ENCODE results near the gene OSBPL6.

DNA sequence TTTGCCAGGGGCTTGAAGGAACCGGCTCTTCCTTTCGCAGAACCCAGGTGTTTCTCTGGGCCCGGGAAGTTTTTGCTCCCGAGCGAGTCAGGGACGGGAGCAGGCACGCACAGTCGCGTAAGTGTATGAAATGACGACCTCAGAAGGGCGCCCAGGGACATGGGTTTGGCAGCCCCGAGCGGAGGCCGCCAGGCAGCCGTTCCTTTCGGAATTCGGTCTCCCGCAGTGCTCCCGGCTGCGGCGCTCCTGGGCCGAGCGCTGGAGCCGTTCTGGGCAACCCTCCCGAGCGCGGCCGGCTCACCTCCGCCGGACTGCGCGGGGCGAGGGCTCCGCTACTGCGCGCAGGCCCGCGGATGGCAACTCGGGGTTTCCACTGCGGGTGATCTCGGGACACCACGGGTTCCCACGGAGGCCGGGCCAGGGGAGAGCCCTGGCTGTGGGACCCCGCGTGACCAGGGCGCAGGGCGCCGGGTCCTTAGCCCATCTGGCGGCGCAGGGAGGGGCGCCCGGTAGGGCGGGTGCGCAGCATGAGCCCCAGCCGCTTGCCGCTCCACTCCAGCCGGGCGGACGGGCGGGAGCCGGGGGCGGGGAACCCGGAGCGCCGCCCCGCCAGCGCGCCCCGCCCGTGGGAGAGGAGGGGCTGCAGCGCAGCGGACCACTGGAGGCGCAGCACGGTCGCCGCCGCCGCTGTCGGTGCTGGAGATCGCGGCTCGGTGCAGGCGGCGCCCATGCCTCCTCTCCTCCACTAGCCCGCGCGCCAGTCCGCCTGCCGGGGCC lies at the start of gene OSBPL6:
- TF ChIP-seq, protein P1, sequence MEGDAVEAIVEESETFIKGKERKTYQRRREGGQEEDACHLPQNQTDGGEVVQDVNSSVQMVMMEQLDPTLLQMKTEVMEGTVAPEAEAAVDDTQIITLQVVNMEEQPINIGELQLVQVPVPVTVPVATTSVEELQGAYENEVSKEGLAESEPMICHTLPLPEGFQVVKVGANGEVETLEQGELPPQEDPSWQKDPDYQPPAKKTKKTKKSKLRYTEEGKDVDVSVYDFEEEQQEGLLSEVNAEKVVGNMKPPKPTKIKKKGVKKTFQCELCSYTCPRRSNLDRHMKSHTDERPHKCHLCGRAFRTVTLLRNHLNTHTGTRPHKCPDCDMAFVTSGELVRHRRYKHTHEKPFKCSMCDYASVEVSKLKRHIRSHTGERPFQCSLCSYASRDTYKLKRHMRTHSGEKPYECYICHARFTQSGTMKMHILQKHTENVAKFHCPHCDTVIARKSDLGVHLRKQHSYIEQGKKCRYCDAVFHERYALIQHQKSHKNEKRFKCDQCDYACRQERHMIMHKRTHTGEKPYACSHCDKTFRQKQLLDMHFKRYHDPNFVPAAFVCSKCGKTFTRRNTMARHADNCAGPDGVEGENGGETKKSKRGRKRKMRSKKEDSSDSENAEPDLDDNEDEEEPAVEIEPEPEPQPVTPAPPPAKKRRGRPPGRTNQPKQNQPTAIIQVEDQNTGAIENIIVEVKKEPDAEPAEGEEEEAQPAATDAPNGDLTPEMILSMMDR (conservative IDR thresholded peaks at IDR 0.05; ENCODE audit: low read length), result no peak
- no peak for TF ChIP-seq EZH2phosphoT487 (IDR thresholded peaks at IDR 0.05; ENCODE audit: borderline replicate concordance)
